ENCODE results near the gene ARGLU1.

ARGLU1 gene

DNA sequence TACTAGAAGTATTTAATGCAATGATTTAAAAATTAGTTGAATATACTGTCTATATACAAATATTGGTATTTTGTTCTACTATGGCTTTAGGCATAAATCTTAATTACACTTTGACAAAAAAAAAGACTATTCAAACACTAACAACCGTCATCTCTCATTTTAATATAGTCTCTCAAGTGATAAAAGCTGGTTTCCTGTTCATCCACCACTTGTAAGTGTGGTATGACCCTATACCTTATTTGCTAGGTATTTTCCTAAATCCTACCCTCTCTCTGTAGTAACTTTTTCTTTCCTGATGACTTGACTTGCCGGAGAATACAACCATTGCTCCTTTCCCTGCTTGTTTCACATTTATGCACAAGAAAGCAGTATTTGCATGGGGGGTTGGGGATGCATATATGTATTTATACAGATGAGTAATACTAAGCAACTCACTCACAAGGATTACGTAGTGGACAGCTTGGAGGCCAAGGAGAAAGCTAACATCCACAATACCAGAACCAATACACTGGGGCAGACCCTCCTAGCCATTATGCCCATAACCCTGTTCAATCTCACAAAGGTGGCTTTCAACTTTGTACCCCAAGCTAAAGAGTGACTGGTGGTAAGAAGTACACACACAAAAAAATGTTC lies 19.8 kb downstream of the ARGLU1 start:
- WGBS (ENCODE audit: insufficient coverage, insufficient read length), result 100% methylated on average over 1 of the region's 3 CpGs
- no peak for DNase-seq (ENCODE audit: low read depth, low spot score)
- no peak overlapping the region for H3K4me3 ChIP-seq (ENCODE audit: low read length)
- no peaks in the 10 kb centered on the region for H3K27me3 ChIP-seq (ENCODE audit: control insufficient read depth, insufficient read depth, low read length)
- no peaks in the 10 kb centered on the region; the same call in 1 of the 2 replicates for H3K36me3 ChIP-seq (ENCODE audit: control insufficient read depth, insufficient read depth, low read length)
- no peaks in the 10 kb centered on the region for H3K9me3 ChIP-seq (ENCODE audit: control insufficient read depth, insufficient read depth, low read length)
- no peak overlapping the region for H3K27ac ChIP-seq (ENCODE audit: low read length)
- no peaks in the 10 kb centered on the region for H3K4me1 ChIP-seq (ENCODE audit: control insufficient read depth, insufficient read depth, low read length)

DNA sequence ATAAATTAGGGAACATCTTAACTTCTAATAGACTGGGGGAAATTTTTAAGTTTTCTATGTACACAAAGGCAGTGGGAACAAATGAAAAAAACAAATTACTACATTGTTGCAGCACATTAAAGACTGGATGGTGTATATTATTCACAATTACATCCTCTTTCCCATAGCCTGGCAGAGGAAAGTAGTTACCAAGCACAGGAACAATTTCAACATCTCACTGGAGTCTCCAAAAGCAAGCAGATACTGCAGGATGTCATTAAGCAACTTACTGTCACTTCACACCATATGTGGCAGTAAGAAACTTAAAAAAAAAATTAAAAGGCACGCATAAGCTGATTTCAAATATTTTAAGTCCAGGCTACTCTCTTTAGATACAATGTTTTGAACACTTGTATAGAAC lies 26.1 kb downstream of the ARGLU1 start:
- no peaks in the 10 kb centered on the region for H3K27me3 ChIP-seq (ENCODE audit: control insufficient read depth, insufficient read depth, low read length)
- no peak for DNase-seq (ENCODE audit: low read depth, low spot score)
- H3K36me3 ChIP-seq (ENCODE audit: control insufficient read depth, insufficient read depth, low read length), result no peaks in the 10 kb centered on the region; the same call in 1 of the 2 replicates

DNA sequence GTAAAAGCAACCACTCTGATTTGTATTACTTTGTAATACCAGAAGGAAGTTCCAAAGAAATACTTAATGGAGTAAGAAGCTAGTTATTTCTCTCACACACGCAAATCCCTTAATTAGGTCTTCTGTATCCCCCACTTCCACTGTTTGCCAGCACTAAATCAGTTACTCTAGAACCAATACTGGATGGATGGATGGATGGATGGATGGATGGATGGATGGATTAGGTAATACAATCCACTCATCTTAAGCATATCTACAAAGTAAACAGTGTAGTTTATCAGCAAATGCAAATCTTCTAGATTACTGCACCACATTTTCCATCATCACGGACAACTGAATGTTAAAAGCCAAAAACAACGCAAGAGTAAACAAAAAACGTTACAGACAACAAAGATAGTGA lies 27.3 kb downstream of the ARGLU1 start:
- no peaks in the 10 kb centered on the region for H3K4me1 ChIP-seq (ENCODE audit: control insufficient read depth, insufficient read depth, low read length)
- no peaks in the 10 kb centered on the region for H3K9me3 ChIP-seq (ENCODE audit: control insufficient read depth, insufficient read depth, low read length)
- H3K27me3 ChIP-seq (ENCODE audit: control insufficient read depth, insufficient read depth, low read length), result no peaks in the 10 kb centered on the region
- H3K36me3 ChIP-seq (ENCODE audit: control insufficient read depth, insufficient read depth, low read length), result no peaks in the 10 kb centered on the region
- no peak for DNase-seq (ENCODE audit: low read depth, low spot score)
- H3K27ac ChIP-seq (ENCODE audit: low read length), result no peak overlapping the region
- H3K4me3 ChIP-seq (ENCODE audit: low read length), result no peak overlapping the region
- no CpG with 5 or more reads among the region's 4 CpGs for WGBS (ENCODE audit: insufficient coverage, insufficient read length)

More for the DNA sequence above, 26.1 kb downstream of the ARGLU1 start:
- WGBS (ENCODE audit: insufficient coverage, insufficient read length), result no CpG with 5 or more reads among the region's 1 CpG
- Histone ChIP-seq H3K4me3 (ENCODE audit: low read length) (no peak overlapping the region), H3K27ac (ENCODE audit: low read length) (no peak overlapping the region), H3K4me1 (ENCODE audit: control insufficient read depth, insufficient read depth, low read length) (no peaks in the 10 kb centered on the region), H3K9me3 (ENCODE audit: control insufficient read depth, insufficient read depth, low read length) (no peaks in the 10 kb centered on the region)

DNA sequence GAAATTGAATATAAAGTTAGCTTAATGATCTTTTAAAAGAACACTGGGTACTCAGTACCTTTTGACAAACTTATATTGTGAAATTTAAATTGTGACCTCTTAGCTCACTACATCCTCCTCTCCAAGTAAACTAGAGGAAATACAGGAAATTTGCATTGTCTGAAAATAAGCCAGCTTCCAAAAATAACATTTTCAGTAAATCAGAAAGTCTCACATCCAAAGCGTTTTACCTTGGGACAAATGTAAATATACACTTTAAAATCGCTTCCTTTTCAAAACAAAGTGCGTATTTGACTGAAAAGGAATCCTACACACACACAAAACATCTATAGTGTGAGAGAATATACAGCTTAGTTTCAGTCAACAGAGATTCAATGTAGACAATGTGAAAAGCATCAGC lies 30.4 kb downstream of the ARGLU1 start:
- Histone ChIP-seq H3K9me3 (ENCODE audit: control insufficient read depth, insufficient read depth, low read length) (no peaks in the 10 kb centered on the region), H3K36me3 (ENCODE audit: control insufficient read depth, insufficient read depth, low read length) (no peaks in the 10 kb centered on the region), H3K4me3 (ENCODE audit: low read length) (no peak overlapping the region), H3K27ac (ENCODE audit: low read length) (no peak overlapping the region), H3K27me3 (ENCODE audit: control insufficient read depth, insufficient read depth, low read length) (peaks cover 1% of the 10 kb centered on the region; the same call in 1 of the 2 replicates), H3K4me1 (ENCODE audit: control insufficient read depth, insufficient read depth, low read length) (peaks cover 1% of the 10 kb centered on the region; the same call in 1 of the 2 replicates)
- no peak for DNase-seq (ENCODE audit: low read depth, low spot score)
- no CpG with 5 or more reads among the region's 3 CpGs for WGBS (ENCODE audit: insufficient coverage, insufficient read length)

DNA sequence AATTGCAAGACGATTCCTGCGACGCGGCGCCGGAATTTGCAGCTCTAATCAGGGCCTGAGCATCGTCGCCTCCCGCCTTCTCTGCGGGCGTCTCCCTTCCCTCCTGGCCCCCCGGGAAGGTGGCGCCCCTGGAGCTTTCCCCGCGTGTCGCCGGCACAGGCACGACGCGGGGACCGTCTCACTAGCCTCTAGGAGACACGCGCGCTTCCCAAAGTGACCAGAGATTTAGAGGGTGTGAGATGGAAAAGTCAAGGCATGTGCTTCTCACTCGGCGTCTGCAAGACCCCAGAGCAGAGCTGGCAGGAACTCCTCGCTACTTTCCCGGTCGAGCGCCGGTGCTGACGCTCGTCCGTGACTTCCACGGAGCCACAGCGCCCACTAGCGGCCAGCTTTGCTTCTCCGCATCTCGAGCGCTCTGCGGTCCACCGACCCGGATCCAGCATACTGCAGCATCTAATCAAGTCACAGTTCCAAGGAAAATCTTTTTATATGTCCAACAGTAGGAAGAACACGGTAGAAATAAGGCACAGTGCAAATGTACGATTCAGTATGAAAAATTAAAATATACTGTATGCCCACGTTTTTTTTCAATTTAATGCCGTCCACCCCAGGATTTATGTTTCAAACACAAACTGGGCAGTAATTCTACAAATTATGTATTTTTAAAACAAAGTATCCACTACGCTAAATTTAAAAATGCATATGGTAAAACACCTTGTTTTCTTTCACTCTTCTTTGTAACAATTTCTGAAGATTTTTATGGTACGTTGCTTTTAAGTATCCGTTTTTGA lies 31.5 kb downstream of the ARGLU1 start:
- whole genome bisulfite sequencing (ENCODE audit: insufficient coverage, insufficient read length), result no CpG with 5 or more reads among the region's 50 CpGs
- Histone ChIP-seq H3K27ac (ENCODE audit: low read length) (no peak overlapping the region), H3K4me1 (ENCODE audit: control insufficient read depth, insufficient read depth, low read length) (peaks cover 1% of the 10 kb centered on the region; the same call in 1 of the 2 replicates), H3K27me3 (ENCODE audit: control insufficient read depth, insufficient read depth, low read length) (peaks cover 1% of the 10 kb centered on the region; the same call in 1 of the 2 replicates), H3K9me3 (ENCODE audit: control insufficient read depth, insufficient read depth, low read length) (no peaks in the 10 kb centered on the region), H3K36me3 (ENCODE audit: control insufficient read depth, insufficient read depth, low read length) (no peaks in the 10 kb centered on the region), H3K4me3 (ENCODE audit: low read length) (peak overlapping the region; percentile 17; the same call in 1 of the 2 replicates)
- DNase-seq (ENCODE audit: low read depth, low spot score), result peak; percentile 83

DNA sequence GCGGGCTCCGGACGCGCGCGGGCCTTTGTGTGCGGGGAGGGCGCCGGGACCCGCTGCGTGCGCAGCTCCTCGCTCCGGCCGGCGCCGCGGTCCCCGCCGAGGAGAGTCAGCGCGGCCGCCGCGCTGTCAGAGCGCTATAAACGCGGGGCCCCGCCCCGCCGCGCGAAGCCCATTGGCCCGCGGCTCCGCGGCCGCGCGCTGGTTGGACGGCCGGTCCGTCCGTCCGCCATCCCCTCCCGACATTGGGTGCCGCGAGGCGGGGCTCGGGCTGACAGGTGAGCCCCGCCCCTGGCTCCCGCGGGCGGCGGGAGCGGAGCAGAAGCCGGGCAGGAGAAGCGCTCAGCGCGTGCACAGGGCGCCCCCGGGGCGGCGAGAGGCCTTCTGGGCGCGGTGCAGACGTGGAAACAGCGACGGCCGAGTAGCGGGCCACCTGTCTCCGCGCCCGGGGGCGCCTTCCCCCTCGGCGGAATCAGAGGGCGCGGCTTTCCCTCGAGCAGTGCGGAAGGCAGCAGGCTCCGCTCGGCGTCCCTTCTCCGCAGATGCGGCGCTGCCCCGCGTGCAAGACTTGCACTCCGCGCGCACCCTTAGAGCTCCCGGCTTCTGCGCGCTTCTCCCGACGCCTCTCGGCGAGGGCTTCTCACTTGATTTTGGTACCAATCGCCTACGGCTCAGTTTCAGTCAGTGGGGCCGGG lies 32.2 kb downstream of the ARGLU1 start, which contains the start of gene EFNB2:
TSS of gene EFNB2 (minus strand) at position 111 of the 692 bp plus-strand sequence. CDS start 698 bp downstream, outside the sequence.
- H3K27me3 ChIP-seq (ENCODE audit: control insufficient read depth, insufficient read depth, low read length), result peaks cover 1% of the 10 kb centered on the region; the same call in 1 of the 2 replicates

DNA sequence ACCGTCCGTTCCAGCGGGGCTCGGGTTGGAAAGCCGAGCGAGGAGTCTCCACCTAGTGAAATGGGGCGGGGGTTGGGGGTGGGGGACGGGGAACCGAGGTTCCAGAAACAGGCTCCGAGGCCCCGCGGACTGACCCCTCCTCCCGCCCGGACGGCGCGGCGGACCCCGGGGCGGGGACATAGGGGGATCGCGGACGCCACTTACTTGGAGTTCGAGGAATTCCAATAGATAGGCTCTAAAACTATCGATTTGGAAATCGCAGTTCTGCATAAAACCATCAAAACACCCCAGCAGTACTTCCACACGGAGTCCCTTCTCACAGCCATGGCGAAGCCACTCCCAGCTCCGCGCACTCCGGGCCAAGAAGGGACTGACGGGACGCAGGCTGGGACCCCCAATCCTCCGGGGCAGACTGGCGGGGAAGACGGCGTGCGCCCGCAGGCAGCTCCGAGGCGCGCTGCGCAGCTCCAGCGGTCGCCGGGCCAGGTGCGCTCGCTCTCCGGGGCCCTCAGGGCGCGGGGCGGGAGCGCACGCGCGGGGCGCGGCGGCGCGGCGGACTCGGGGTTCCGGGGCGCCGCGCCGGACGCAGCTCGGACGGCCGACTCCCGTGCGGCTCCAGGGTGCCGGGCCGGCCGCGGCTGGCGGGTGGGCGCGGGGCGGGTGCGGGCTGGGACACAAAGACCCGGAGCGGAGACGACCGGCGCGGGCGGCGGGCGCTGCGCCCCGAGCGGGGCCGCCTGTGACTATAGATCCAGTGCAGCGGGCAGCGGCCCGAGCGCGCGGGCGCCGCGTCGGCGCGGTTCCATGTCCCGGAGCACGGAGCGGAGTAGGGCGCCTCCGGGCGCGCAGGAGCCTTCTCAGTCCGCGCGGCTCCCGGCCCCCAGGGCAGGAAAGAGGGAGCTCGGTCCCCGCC lies 33.0 kb downstream of the ARGLU1 start:
- Histone ChIP-seq H3K4me1 (ENCODE audit: control insufficient read depth, insufficient read depth, low read length) (peaks cover 5% of the 10 kb centered on the region; the same call in 1 of the 2 replicates), H3K9me3 (ENCODE audit: control insufficient read depth, insufficient read depth, low read length) (no peaks in the 10 kb centered on the region), H3K4me3 (ENCODE audit: low read length) (peak overlapping the region; percentile 85), H3K27me3 (ENCODE audit: control insufficient read depth, insufficient read depth, low read length) (peaks cover 1% of the 10 kb centered on the region; the same call in 1 of the 2 replicates), H3K36me3 (ENCODE audit: control insufficient read depth, insufficient read depth, low read length) (no peaks in the 10 kb centered on the region), H3K27ac (ENCODE audit: low read length) (no peak overlapping the region)
- WGBS (ENCODE audit: insufficient coverage, insufficient read length), result no CpG with 5 or more reads among the region's 121 CpGs
- DNase-seq (ENCODE audit: low read depth, low spot score), result no peak

More for the DNA sequence above, 32.2 kb downstream of the ARGLU1 start, which contains the start of gene EFNB2:
- WGBS (ENCODE audit: insufficient coverage, insufficient read length), result no CpG with 5 or more reads among the region's 102 CpGs
- Histone ChIP-seq H3K4me1 (ENCODE audit: control insufficient read depth, insufficient read depth, low read length) (peaks cover 5% of the 10 kb centered on the region; the same call in 1 of the 2 replicates), H3K36me3 (ENCODE audit: control insufficient read depth, insufficient read depth, low read length) (no peaks in the 10 kb centered on the region), H3K9me3 (ENCODE audit: control insufficient read depth, insufficient read depth, low read length) (no peaks in the 10 kb centered on the region), H3K4me3 (ENCODE audit: low read length) (peak within 1 kb of the TSS; percentile 85), H3K27ac (ENCODE audit: low read length) (no peak within 1 kb of the TSS)
- DNase-seq (ENCODE audit: low read depth, low spot score), result peak; percentile 74

DNA sequence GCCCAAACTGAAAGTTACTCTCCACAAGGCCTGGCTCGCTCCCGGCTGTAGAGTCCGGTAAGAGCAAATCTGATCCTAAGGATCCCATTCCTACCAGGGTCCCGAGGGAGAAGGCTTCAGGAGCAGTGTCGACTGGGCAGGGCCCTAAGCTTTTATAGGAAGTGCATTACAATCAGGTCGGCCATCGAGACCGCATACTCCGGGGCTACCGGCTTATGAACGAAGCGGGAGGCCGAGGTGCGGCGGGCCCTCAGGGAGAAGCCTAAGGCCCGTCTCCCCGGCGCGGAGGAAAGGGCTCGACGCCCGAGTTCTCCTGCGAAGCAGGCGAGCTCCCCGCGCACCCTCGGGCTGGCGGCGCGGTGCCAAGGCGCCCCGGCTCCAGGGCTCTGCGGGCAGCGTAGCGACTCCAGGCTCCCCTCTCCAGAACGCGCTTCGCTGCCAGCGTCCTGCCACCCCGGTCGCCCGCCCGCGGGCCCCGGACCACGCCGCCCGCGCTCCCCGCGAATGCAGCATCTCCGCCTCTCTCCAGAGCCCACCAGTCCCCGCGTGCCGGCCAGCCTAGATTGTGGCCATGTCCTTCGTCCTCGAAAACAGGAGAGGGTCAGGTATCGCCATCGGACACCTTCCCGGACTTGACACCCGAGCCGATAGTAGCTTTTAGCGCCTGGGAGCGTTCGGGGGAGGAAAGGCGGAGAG lies 33.8 kb downstream of the ARGLU1 start:
- no peak for DNase-seq (ENCODE audit: low read depth, low spot score)
- H3K4me1 ChIP-seq (ENCODE audit: control insufficient read depth, insufficient read depth, low read length), result peaks cover 6% of the 10 kb centered on the region; the same call in 1 of the 2 replicates
- H3K27ac ChIP-seq (ENCODE audit: low read length), result no peak overlapping the region
- no peaks in the 10 kb centered on the region for H3K36me3 ChIP-seq (ENCODE audit: control insufficient read depth, insufficient read depth, low read length)
- WGBS (ENCODE audit: insufficient coverage, insufficient read length), result no CpG with 5 or more reads among the region's 66 CpGs
- peak overlapping the region; percentile 85 for H3K4me3 ChIP-seq (ENCODE audit: low read length)
- H3K9me3 ChIP-seq (ENCODE audit: control insufficient read depth, insufficient read depth, low read length), result no peaks in the 10 kb centered on the region
- peaks cover 1% of the 10 kb centered on the region; the same call in 1 of the 2 replicates for H3K27me3 ChIP-seq (ENCODE audit: control insufficient read depth, insufficient read depth, low read length)

All from iPS DF 6.9 (cell line).